Loucy (cell line): ENCODE results near the gene TRDMT1.

Source experiments
- H2AFZ ChIP-seq: fragments of 200-600 bp; sonication (generic); 2 replicates; pipeline ENCODE4 v1.6.0; 2016; ENCODE audit warnings: antibody characterized with exemption, mild to moderate bottlenecking, low read length, moderate library complexity
- H3F3A ChIP-seq: fragments of 200-600 bp; 2 replicates; pipeline ENCODE4 v1.6.0; 2016; ENCODE audit warnings: antibody characterized with exemption, low read depth, mild to moderate bottlenecking
- H3K27me3 ChIP-seq: fragments of 200-600 bp; sonication (generic); 2 replicates; pipeline ENCODE4 v1.6.1; 2014; ENCODE audit warnings: low read length, mild to moderate bottlenecking; ENCODE audit not compliant: insufficient read depth, poor library complexity, severe bottlenecking
- H3K36me3 ChIP-seq: fragments of 200-600 bp; sonication (generic); 2 replicates; pipeline ENCODE4 v1.6.1; 2016; ENCODE audit warnings: low read length; ENCODE audit not compliant: insufficient read depth
- H3K4me1 ChIP-seq: fragments of 200-600 bp; sonication (generic); 2 replicates; pipeline ENCODE4 v1.5.1; 2014; ENCODE audit warnings: low read length, mild to moderate bottlenecking; ENCODE audit not compliant: insufficient read depth, poor library complexity, severe bottlenecking
- H3K4me2 ChIP-seq: fragments of 200-600 bp; sonication (generic); 2 replicates; pipeline ENCODE4 v1.6.0; 2014; ENCODE audit warnings: antibody characterized with exemption, low read length, low read depth, mild to moderate bottlenecking; ENCODE audit not compliant: poor library complexity, severe bottlenecking
- H3K4me3 ChIP-seq: fragments of 200-600 bp; sonication (generic); 2 replicates; pipeline ENCODE4 v1.5.1; 2014; ENCODE audit warnings: low read length, mild to moderate bottlenecking, mixed read lengths; ENCODE audit not compliant: poor library complexity, severe bottlenecking
- H3K79me2 ChIP-seq: fragments of 200-600 bp; sonication (generic); 2 replicates; pipeline ENCODE4 v1.6.1; 2014; ENCODE audit warnings: low read length; ENCODE audit not compliant: insufficient read depth
- H3K9ac ChIP-seq: fragments of 200-600 bp; sonication (generic); 2 replicates; pipeline ENCODE4 v1.6.0; 2014; ENCODE audit warnings: mild to moderate bottlenecking, low read depth, low read length, moderate library complexity; ENCODE audit not compliant: poor library complexity, severe bottlenecking
- H3K9me2 ChIP-seq: fragments of 200-600 bp; sonication (generic); replicated peaks from 2 replicates; pipeline ENCODE4 v1.6.1; 2016; ENCODE audit warnings: low read depth, low read length, mixed read lengths
- H3K9me3 ChIP-seq: fragments of 200-600 bp; sonication (generic); 2 replicates; pipeline ENCODE4 v1.6.1; 2014; ENCODE audit warnings: mild to moderate bottlenecking, antibody characterized with exemption, low read length, low read depth; ENCODE audit not compliant: insufficient read depth
- H4K20me1 ChIP-seq: fragments of 200-600 bp; sonication (generic); 2 replicates; pipeline ENCODE4 v1.6.0; 2014; ENCODE audit warnings: antibody characterized with exemption, low read length, mild to moderate bottlenecking; ENCODE audit not compliant: insufficient read depth, poor library complexity, severe bottlenecking
- CTCF ChIP-seq: fragments of 200-600 bp; sonication (generic); conservative IDR thresholded peaks from 2 replicates; pipeline ENCODE4 v1.5.1; 2014; ENCODE audit warnings: mild to moderate bottlenecking, antibody characterized with exemption, low read length
- EZH2phosphoT487 ChIP-seq: fragments of 200-600 bp; IDR thresholded peaks from 2 replicates; pipeline ENCODE4 v1.6.1; 2018; ENCODE audit warnings: antibody characterized with exemption, mild to moderate bottlenecking, moderate library complexity, borderline replicate concordance

The TRDMT1 gene

DNA sequence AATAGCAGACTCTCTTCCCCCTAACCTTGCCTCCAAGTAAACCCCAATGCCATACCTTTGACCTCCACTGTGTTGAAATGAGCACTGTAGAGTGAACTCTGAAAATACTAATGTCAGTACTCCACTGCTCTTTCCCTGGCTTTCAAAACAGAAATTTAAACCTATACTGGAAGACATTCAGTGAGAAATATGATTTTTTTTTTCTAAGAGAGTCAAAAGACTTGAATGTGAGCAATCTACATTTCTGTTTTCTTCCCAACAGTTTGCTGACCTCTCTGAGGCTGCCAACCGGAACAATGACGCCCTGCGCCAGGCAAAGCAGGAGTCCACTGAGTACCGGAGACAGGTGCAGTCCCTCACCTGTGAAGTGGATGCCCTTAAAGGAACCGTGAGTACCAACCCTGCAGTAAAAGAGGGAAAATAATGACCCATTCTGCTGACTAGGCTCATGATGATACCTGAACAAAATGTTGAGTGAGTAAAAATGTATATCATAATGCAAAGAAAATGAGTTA lies 33.0 kb upstream of the TRDMT1 start:
- H4K20me1 ChIP-seq, result peaks cover 68% of the 10 kb centered on the region
- H3K9ac ChIP-seq, result no peak overlapping the region
- H3K4me2 ChIP-seq, result peak overlapping the region; percentile 29
- H3K4me3 ChIP-seq, result peak overlapping the region; percentile 22
- no peaks in the 10 kb centered on the region for H3K27me3 ChIP-seq
- TF ChIP-seq CTCF (no peak), EZH2phosphoT487 (no peak)
- no peaks in the 10 kb centered on the region for H3K9me2 ChIP-seq
- peaks cover 71% of the 10 kb centered on the region for H3K36me3 ChIP-seq
- H2AFZ ChIP-seq, result no peak overlapping the region
- peaks cover 62% of the 10 kb centered on the region for H3K79me2 ChIP-seq
- peaks cover 29% of the 10 kb centered on the region for H3K4me1 ChIP-seq
- no peaks in the 10 kb centered on the region for H3K9me3 ChIP-seq
- H3F3A ChIP-seq, result peaks cover 26% of the 10 kb centered on the region

DNA sequence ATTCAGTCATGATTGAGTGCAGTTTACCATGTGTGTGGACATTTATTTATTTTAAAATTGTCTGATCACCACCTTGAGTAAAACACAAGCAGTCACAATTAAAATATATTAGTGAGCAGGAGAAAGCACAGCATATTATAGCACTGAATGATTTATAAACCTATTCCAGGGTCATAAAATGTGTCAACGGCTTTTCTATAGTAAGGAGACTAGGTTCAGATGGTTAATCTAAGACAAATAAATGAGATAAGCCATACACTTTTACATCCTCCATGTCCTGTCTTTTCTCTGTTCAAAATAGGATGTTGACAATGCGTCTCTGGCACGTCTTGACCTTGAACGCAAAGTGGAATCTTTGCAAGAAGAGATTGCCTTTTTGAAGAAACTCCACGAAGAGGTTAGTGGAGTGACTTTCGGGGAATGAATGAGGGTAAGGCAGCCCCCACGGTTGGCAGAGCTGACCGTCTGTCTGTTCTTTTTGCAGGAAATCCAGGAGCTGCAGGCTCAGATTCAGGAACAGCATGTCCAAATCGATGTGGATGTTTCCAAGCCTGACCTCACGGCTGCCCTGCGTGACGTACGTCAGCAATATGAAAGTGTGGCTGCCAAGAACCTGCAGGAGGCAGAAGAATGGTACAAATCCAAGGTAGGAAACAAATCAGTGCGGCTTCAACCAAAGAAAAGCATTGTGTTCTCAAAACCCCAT lies 32.0 kb upstream of the TRDMT1 start:
- H3K4me2 ChIP-seq, result peak overlapping the region; percentile 52
- H3K9ac ChIP-seq, result no peak overlapping the region
- no peak overlapping the region for H2AFZ ChIP-seq
- no peaks in the 10 kb centered on the region for H3K9me3 ChIP-seq
- peak overlapping the region; percentile 17 for H3K4me3 ChIP-seq
- peaks cover 71% of the 10 kb centered on the region for H3K36me3 ChIP-seq
- peaks cover 70% of the 10 kb centered on the region for H3K79me2 ChIP-seq
- H4K20me1 ChIP-seq, result peaks cover 72% of the 10 kb centered on the region
- peaks cover 29% of the 10 kb centered on the region for H3K4me1 ChIP-seq
- no peaks in the 10 kb centered on the region for H3K9me2 ChIP-seq
- peaks cover 26% of the 10 kb centered on the region for H3F3A ChIP-seq
- TF ChIP-seq CTCF (no peak), EZH2phosphoT487 (no peak)
- no peaks in the 10 kb centered on the region for H3K27me3 ChIP-seq

GRCh38 chr10:17232276-17232960 lies 30.9 kb upstream of the TRDMT1 start:
- Histone ChIP-seq H3K9me3 (no peaks in the 10 kb centered on the region), H4K20me1 (peaks cover 72% of the 10 kb centered on the region), H3K4me2 (peak overlapping the region; percentile 98)

More at GRCh38 chr10:17232276-17232960, 30.9 kb upstream of the TRDMT1 start:
- Histone ChIP-seq H2AFZ (no peak overlapping the region), H3K79me2 (peaks cover 71% of the 10 kb centered on the region), H3K27me3 (no peaks in the 10 kb centered on the region), H3K9ac (peak overlapping the region; percentile 99), H3K9me2 (no peaks in the 10 kb centered on the region), H3F3A (peaks cover 28% of the 10 kb centered on the region), H3K4me1 (peaks cover 34% of the 10 kb centered on the region), H3K4me3 (peak overlapping the region; percentile 91), H3K36me3 (peaks cover 63% of the 10 kb centered on the region)
- TF ChIP-seq CTCF (no peak), EZH2phosphoT487 (no peak)
